Umbilical cord (tissue), 2 donors: Measurements from ENCODE around the gene PPME1. TPM values are rescaled to one million over a fixed set of nuclear protein-coding genes. Genes with fewer than 3 reads are reported as not detected.

Experiments
- DNase-seq: peaks from one replicate; pipeline ENCODE4 v3.0.0-alpha.2; 2015; ENCODE audit warnings: low spot score
- total RNA-seq: library from RNA; depleted of rRNA; stranded (reverse); fragments of >200 nt; gene quantifications from one replicate; pipeline ENCODE4 v1.2.3, GENCODE V29; 2014; ENCODE audit warnings: low replicate concordance; ENCODE audit not compliant: insufficient read depth

PPME1 gene
- total RNA-seq, 1 donor from 2014 or later = 62.6 TPM

DNA sequence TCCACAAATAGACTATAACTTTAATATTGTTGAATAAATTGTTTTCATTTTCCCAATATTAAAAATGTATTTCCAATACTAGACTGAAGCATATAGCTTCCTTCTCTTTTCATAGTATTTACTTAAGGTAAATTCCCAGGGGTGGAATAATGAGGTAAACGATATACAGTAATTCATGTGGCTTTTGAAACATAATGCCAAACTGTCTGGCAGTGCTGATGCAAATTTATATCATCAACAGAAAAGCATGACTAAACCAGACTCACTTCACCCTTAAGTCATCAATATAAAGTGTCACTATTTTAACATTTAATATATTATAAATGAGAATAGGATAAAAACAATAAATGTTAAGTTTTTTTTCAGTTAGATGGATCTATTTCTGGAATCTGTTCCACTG lies 13.9 kb upstream of the PPME1 start:
- DNase-seq = no peak

DNA sequence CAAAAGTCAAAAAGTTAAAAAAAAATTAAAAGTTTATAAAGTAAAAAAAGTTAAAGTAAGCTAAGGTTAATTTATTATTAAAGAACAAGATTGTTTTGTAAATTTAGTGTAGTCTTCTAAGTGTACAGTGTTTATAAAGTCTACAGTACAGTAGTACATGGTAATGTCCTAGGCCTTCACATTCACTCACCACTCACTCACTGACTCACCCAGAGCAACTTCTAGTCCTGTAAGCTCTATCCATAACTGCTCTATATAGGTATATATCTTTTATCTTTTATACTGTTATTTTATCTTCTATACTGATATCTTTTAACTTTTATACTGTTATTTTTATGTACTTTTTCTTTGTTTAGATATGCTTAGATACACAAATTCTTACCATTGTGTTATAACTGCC lies 11.4 kb upstream of the PPME1 start:
- no peak for DNase-seq

DNA sequence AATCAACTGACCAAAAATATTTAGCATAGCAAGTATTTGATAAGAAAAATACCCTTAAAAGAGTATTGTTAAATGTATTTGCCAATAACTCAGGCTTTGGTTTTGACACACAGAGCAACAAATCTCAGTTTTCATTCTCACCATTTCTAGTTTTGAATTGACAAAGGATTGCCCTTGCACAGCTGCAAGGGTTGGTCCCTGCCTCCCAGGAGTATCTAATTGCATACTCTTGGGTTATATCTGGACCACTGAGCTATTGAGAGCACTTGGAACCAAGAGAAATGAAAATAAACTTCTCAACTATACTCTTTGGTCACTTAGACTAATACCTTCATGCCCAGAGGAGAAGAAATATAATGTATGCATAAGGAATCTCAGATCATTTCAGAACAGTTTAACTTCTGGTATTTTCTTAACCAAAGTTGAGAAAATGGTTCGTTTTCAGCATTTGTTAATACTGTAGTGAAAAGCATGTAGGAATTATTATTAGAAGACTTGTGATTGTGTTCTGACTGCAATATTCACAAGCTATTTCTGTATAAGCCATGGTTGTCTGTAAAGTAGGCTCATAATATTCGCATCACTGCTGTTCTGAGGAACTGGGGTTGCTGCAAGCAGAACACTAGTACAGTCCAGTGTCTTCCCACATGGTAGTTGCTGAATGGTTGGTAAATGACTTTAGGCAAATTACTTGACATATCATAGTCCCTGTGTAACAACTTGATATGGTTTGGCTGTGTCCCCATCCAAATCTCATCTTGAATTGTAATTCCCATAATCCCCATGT lies 8.2 kb upstream of the PPME1 start:
- DNase-seq = no peak

DNA sequence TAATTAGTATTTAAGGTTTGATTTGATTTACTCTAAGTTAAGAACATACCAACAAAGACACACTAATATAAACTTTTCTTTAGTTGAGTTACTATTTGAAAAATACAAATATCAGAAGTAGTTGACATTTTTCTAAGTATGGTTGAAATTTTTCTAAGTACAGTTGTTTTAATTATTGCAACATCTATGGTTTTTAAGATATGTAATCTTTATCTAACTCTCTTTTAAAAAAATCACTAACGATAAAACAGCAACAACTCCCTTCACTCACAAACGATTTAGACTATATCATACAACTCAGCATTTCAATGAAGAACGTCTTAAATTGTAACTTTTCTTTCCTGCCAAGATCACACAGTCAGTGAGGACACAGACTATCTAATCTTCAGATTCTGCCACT lies 2.3 kb upstream of the PPME1 start:
- DNase-seq = no peak

DNA sequence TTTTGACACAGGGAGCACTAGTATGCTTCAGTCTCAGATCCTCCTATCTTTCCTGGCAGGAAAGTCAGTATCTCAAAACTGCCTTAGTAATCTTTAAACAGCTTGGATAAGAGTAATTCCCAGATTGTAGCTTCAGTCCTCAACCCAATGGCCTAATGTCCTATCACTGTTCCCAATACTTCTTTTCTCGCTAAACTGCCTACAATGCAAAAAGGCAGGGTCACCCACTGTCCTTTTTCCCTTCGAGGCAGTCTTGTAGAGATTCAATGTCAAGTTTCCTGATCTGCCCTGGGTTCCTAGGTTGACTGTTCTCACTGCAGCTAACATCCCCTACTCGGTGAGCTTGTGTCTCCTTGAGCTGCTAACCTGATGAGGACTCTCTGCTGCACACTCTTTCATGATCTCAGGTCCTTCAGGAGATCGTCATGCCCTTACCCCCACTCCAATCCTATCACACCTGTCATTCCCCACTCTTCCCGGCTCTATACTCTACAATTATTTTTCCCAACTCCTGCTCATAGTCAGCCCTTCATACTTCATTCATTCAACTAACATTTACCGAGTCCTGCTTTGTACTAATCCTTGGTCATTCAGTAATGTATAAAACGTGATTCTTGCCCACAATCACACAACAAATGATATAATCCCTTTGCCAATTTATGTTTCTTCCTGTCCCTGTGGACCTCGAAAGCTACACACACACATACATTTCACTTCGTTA lies 1.2 kb upstream of the PPME1 start:
- DNase-seq = no peak

DNA sequence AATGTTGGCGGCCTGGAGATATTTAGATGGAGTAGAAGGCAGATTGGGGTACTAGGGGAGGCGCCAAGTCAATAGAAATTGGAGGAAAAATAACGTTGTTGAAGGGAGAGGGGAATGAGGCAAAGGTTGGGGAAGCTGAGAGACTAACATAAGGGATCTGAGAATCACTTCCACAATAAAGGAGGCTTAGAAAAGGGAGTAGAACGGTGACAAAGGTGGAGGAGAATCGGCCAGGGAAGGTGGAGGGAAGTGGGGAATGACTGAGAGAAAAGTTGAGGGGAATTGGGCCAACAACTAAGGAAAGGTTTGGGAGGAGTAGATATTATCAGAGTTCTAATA lies 510 bp downstream of the PPME1 start:
- no peak for DNase-seq

DNA sequence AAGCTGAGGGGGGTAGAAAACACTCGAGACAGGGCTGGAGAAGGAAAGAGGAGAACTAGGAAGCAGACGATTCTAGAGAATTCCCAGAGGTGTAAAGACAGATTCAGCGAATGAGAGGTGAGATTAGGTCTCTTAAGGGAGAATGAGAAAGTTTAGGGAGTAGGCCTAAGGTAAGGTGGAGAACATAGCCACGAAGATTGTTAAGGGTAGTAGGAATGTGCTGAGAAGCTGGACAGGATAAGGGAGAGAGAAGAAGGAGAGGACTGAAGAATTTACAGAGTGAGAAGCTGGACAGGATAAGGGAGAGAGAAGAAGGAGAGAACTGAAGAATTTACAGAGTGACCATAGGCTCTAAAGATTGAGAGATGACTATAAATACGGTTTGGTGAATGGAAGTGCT lies 908 bp downstream of the PPME1 start:
- DNase-seq = no peak

DNA sequence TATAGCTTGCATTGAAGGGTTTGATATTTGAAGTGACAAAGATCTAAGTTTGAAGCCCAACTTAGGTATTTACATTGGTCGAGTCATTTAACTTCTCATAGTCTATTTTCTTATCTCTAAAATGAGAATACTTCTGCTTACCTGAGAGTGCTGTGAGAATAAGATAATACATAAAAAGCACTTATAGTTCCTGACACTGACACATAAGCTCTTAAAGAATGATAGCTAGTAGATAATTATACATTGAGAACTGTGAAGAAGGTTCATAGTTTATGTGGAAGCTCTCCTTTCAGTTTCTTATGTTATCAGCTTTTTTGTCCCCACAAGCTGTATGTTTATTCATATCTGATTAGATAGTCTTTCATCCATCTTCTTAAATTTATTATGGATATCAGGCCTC lies 4.8 kb downstream of the PPME1 start:
- DNase-seq = no peak

DNA sequence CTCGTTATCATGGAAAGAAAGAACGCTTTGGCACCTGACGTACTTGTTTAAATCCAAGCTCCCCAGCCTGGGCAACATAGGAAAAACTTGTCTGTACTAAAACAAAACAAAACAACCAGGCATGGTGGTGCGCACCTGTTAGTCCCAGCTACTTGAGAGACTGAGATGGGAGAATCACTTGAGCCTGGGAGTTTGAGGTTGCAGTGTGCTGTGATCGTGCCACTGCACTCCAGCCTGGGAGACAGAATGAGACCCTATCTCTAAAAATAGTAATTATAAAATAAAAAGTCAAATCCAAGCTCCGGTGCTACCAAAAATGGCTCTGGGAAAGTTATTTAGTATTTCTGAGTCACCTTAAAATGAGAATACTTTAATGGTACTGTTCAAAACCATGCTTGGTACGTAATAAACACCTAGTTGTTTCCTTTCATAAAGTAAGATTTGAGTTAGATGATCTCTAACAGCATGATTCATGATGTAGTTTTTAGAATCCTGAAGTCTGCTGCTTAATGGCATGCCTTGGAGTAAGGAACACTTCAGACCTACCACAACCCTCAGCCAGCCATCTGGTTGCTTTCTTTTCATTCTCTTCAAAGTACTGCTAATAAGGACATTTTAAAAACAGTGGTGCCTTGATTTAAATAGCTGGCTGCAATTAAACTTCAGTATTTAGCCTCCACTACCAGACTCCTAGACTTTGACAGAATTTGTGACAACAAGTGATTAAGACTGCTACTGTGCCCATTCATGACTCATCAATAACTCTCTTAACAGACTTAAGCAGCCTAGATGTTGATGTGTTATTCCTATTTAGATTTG lies 8.4 kb downstream of the PPME1 start:
- DNase-seq = no peak

DNA sequence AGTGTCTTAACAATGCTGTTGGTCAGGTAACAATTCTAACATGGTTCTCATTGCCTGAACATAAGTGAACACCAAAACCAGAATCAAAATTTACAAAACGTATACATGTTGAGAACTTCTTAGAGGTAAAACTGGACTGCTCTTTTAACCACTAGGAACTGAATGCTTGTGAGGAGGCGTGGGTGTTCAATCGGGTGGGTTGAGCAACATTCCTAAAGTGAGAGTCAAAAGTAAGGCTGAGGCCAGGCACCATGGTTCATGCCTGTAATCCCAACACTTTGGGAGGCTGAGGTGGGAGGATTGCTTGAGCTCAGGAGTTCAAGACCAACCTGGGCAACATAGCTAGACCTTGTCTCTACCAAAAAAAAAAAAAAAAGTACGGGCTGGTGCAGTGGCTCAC lies 11.5 kb downstream of the PPME1 start:
- DNase-seq = no peak

DNA sequence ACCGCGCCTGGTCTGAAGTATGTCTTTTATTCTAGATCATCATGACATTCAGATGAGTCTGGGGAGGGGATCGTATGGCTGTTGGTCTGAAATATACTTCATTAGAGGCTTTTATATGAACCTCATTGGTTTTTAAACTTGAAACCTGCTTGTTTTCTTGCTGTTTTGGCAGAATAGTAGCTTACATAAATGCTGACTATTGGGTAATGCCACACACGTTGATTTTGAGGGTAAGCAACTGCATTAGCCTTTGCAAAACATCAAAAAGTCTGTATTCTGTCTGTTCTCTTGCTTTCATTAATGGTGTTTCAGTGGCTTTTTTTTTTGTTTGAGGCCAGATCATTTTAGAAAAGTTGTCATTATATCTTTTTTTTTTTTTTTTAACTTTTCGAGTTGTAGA lies 14.2 kb downstream of the PPME1 start:
- DNase-seq = no peak

DNA sequence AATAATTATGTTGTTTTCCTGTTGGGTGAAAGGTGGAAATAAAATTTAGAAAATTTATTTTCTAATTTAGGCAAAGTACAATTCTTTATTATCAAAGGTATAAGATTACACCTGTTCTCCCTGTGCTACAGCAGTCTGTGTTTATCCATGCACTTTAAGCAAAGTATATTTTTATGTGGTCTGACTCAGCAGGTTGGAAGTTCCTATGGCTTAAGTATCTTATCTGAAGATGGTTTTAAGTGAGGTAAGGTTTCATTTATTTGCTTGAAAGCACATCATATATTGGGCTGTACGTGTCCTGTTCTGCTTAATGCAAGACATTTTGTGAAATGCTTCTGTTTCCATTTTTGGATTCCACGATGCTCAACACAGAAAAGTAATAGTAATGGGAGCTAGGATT lies 14.6 kb downstream of the PPME1 start:
- peak; percentile 9 for DNase-seq

DNA sequence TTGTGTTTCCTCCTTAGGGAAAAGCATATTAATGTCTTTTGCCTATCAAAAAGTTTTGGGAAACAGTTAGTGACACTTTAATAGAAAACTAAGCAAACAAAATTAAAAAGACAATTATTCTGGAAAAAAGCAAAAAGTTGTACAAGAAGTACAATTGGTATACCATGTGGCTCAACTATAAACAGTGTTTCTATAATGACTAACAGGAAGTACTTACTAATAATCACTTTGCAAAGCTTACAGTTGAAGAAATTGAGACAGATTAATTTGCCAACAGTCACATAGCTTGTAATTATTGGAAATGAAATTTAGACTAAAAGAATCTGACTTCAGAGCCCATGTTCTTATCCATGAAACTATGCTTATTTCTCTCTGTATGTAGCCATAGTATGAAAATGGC lies 24.7 kb downstream of the PPME1 start:
- DNase-seq = no peak

DNA sequence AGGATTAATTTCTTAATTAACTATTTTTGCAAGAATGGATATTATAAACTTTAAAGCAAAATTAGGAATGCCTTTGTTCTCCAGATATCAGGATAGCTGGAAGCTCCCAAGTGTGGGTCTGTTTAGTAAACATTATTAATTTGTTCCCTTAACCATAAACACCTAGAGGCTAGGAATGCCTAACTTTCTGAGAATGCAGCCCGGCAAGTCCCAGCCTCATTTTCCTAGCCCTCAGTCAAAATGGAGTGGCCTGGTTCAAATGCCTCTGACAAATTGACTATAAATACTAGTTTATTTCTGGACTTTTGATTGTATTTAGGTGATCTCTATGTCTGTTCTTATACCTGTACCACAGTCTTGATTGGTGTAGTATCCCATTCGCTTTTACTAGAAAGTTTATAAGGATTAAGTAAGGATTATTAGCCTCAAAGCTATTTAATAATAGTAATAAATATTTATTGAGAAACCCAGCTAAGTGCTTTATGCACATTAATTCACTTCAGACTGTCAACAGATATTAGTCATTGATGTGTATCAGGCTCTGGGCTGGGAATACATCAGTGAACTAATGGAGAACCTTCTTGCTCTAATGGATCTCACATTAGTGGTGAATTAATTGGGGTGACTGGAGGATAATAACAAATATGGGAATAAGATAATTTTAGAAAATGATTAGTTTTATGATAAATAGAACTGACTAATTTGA lies 25.8 kb downstream of the PPME1 start:
- no peak for DNase-seq

DNA sequence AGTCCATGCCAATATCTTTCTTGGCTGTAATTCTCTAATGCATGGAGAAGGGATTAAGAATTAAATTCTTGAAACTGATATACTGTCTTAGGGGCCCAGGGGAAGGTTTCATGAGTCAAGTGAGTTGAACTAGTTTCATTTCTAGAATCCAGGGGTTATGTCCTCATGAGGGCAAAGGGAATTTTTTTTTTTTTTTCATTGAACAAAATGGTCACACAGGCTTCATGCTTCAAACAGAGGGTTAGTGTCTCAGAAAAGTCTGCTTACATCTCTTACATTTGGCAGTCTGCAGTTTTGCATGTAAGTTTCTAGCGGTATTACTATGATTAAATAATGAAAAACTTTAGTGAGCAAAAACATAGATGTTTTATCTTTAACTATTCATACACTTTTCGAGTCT lies 32.9 kb downstream of the PPME1 start:
- no peak for DNase-seq

DNA sequence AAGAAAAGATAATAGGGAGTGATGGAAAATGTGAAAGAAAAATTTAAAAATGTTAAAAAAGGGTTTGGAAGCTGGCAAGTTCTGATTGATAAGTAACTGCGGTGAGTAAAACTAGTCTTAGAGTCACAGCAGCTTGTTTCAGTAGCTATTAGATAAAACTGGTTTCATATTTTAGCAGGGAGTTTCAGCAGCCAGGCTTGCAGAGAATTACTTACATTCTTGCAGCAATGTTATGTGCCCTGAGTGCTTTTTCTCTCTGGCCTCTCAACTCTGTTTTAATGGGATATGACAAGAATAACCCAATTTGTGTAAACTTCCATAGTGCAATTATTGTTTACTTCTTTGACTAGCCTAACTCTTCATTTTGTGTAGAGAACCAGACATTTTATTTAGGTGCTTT lies 33.6 kb downstream of the PPME1 start:
- no peak for DNase-seq

DNA sequence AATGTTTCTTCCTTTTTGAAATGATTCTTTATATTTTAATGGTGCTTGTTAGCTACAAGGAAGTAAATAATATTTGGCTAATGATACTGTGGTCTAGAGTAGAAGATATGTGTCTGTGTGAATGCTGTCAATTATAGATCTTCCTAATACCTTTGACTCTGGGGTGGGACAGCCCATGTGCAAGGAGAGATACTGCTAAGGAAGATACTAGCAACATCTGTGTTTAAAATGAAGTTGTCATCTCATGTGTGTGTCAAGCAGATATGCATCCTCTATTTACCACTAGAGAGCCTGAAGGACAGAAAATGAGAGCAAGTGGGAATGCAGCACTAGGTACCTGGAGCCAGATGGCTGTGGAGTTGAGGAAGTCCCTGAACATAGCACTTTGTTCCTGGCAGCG lies 34.1 kb downstream of the PPME1 start:
- no peak for DNase-seq

DNA sequence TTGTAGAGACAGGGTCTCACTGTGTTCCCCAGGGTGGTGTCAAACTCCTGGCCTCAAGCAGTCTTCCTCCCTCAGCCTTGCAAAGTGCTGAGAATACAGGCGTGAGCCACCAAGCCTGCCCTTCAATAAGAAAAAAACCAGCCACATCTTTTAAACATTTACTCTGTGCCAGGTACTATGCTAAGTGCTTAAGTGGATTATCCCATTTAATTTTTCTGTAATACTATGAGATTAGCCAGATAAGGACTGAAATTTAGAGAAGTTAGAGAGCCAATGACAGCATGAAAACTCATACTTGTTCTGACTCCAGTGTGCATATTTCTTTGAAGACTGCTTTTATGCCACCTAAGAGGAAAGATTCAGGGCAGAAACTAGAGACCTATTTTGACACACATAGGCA lies 35.7 kb downstream of the PPME1 start:
- DNase-seq = no peak

DNA sequence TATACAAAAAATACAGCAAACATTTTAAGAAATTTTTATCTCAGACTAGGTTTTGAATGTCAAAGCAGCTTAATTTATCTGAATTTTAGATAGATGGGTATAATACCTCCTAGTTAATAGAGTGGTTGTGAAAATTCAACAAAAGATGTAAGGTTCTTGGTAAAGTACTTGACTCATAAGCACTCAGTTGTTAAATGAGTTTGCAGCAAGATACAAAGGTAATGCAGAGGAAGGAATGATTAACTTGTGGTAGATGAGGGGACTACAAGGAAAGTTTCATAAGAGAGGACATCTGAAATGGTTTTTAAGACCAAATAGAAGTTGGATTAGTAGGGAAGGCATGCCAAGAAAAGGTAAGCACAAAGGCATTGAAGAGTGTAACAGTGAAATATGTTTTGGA lies 37.4 kb downstream of the PPME1 start:
- DNase-seq = no peak

DNA sequence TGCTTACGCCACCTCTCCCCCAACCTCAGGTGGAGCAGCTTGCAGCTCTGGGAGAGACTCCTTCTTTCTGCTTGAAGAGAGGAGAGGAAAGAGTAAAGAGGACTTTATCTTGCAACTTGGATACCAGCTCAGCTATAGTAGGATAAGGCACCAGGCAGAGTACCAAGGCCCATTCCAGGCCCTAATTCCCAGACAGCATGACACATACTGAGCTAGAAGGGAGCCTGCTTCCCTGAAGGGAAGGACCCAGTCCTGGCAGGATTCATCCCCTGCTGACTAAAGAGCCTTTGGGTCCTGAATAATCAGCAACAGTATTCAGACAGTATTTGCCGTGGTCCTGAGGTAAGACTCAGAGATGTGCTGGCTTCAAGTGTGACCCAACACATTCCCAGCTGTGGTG lies 41.4 kb downstream of the PPME1 start:
- no peak for DNase-seq

DNA sequence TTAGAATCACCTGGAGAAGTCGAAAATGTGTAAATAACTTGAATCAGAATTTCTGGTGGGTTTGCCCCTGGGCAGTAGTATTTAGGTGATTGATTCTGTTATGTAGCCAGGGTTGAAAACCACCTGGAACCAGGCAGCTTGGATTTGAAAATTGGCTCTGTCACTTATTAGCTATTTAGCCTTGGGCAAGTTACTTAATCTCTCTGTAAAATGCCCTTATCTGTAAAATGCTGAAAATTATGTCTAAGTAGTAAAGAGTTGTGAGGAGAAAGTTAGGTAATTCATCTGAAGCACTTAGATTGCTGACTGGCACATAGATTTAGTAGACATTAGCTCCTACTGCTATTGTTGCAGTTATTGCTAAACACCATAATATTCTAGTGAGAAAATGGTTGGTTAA lies 49.3 kb downstream of the PPME1 start:
- no peak for DNase-seq

DNA sequence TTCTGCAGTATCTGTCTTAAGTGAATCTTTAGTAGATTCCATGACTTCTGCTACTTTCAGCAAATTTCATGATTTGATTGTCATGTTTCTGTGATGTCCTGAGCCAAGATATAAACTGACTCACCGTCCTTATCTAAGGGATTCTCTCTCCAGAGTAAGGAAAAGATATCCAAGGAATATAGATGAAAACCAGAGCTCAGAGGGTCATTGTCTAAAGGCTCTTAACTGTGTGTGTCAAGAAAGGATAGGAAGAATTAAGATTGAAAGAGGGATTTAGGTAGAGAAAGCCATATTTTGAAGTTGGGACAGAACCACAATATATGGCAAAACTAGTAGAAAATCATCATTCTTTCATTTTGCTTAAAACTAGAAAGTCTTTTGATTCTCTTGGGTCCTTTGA lies 50.7 kb downstream of the PPME1 start:
- DNase-seq = peak; percentile 69
